ENCODE data around the gene TMEM260.
"Not testable (repeated sequence)": the region's sequence is repeated elsewhere in the genome, so short reads cannot be mapped to it uniquely, and the experiment has no call there.

TMEM260 gene

DNA sequence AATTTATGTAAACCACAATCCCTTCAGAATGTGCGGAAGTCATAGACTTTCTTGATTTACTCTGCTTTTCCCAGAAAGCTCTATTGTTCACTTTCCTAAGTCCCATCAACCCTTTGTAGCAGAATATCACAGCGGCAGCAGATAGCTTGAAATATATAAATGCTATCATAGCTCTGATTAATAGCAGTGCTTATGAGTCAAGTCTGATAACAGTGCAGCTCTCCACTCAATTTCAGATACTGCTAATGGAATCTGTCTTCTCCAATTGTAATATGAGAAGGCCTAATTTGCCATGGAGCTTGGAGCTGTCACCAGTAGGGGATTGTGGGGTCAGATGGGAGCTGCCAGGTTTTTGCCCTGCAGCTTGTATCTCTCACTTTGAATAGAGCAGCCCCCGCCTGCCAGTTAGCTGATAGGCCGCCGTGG, 10.9 kb downstream of the TMEM260 start:
- DNase-seq (ENCODE audit: extremely low spot score): no peak
- POLR2A ChIA-PET: no interaction called here
- TF ChIP-seq, protein P1, sequence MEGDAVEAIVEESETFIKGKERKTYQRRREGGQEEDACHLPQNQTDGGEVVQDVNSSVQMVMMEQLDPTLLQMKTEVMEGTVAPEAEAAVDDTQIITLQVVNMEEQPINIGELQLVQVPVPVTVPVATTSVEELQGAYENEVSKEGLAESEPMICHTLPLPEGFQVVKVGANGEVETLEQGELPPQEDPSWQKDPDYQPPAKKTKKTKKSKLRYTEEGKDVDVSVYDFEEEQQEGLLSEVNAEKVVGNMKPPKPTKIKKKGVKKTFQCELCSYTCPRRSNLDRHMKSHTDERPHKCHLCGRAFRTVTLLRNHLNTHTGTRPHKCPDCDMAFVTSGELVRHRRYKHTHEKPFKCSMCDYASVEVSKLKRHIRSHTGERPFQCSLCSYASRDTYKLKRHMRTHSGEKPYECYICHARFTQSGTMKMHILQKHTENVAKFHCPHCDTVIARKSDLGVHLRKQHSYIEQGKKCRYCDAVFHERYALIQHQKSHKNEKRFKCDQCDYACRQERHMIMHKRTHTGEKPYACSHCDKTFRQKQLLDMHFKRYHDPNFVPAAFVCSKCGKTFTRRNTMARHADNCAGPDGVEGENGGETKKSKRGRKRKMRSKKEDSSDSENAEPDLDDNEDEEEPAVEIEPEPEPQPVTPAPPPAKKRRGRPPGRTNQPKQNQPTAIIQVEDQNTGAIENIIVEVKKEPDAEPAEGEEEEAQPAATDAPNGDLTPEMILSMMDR (IDR thresholded peaks at IDR 0.05; ENCODE audit: control extremely low read depth, extremely low read depth, low read depth, missing control alignments): no peak
- CTCF ChIA-PET: interaction anchor here (0.7 to 4.5 kb wide), 9 partner anchors 8 to 116 kb away, joined by 3 to 42 read pairs (median 3); partner anchors contain the start of gene TMEM260

DNA sequence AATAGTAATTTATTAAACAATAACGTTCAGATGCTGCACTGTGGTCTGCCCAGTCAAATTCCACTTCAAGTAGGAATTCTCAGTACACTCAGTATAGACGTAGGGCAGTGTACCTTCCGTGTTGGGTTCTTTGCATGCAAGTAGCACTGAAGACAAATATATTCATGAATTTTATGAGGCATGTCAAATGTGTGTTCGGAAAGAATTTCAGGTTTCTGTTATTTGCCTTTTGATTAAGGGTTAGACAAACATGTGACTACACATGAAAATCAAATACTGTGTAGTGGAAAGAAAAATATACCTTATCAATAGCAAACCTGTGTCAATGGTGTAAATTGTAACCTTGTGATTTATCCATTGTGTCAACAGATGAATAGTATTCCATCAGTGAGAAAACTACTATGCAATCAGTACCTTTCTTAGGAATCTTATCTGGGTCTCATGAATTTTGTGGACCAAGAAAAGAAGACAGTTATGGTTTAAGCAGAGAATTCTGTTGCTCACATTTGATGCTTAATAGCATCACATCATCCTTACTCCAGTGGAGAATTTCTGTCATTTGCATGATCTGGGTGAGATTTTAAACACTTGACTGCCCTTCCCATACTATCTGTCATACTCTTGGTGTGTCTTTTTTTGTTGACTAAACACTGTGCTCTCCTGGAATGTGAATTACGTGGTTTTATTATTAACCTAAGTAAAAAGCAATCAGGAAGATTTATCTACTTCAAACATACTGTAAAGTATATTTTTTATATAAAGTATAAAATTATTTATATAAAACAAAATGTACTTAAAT, 13.3 kb downstream of the TMEM260 start:
- TF ChIP-seq, protein P1 (IDR thresholded peaks at IDR 0.05; ENCODE audit: control extremely low read depth, extremely low read depth, low read depth, missing control alignments): no peak
- CTCF ChIA-PET: no interaction called here
- POLR2A ChIA-PET: no interaction called here
- DNase-seq (ENCODE audit: extremely low spot score): no peak

DNA sequence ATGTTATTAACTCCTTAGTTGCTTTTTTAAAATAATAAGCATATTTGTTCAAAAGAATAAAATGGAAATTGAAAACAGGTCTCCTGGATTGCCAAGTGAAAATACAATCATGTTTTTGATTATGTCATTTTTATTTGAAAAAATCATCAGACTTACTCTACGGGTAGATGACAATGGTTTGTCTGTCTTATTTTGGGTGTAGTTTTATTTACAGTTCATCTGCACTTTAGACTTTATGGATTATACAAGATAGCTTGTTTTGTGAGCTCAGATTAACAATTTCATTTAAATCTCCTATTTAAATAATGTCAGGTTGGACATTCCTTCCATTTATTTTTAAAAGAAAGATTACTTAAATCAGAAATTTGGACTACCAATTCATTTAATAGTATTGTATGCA, 14.8 kb downstream of the TMEM260 start:
- CTCF ChIA-PET: no interaction called here
- POLR2A ChIA-PET: no interaction called here
- no peak for DNase-seq (ENCODE audit: extremely low spot score)
- TF ChIP-seq, protein P1 (IDR thresholded peaks at IDR 0.05; ENCODE audit: control extremely low read depth, extremely low read depth, low read depth, missing control alignments): no peak

DNA sequence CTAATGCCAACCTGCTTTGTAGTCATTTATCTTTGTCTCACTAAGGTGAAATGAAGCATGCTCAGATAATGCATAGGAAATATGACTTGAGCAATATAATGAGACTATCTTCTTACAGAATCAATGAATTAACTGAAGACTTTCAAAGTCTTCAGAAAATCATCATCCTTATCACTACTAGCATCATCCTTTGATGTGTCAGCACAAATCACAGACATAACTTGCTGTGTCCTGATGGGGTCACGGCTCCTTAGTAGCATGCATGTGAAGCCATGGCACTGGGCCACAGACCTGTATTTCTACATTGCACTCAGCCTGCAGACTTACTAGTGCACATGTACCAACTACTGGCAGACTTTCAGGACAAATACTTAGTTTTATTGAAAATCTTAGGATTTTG, 18.9 kb downstream of the TMEM260 start:
- ChIA-PET CTCF (interaction anchor here (1.5 kb wide), 1 partner anchor 8 kb away, joined by 4 read pairs; no protein-coding TSS in a partner anchor), POLR2A (no interaction called here)
- TF ChIP-seq, protein P1 (IDR thresholded peaks at IDR 0.05; ENCODE audit: control extremely low read depth, extremely low read depth, low read depth, missing control alignments): no peak
- DNase-seq (ENCODE audit: extremely low spot score): no peak

DNA sequence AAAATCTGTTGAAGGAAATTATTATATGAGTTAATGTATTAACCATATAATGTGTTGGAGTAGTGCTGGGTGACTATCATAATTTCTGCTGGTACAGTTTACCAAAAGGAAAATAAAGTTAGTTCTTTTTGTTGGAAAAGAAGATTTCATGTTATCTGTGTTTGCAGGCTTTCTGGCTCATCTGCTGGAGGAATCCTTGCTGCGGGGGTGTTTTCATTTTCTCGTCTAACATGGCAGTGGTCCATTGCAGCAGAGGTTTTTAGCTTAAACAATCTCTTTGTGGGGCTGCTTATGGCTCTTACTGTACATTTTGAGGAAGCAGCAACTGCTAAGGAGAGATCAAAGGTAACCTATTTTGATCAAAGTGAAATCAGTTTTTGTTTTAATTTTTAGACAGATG, 24.1 kb downstream of the TMEM260 start:
- no peak for DNase-seq (ENCODE audit: extremely low spot score)
- ChIA-PET POLR2A (no interaction called here), CTCF (interaction anchor here (1.1 kb wide), 1 partner anchor 14 kb away, joined by 4 read pairs; no protein-coding TSS in a partner anchor)
- TF ChIP-seq, protein P1 (IDR thresholded peaks at IDR 0.05; ENCODE audit: control extremely low read depth, extremely low read depth, low read depth, missing control alignments): no peak

DNA sequence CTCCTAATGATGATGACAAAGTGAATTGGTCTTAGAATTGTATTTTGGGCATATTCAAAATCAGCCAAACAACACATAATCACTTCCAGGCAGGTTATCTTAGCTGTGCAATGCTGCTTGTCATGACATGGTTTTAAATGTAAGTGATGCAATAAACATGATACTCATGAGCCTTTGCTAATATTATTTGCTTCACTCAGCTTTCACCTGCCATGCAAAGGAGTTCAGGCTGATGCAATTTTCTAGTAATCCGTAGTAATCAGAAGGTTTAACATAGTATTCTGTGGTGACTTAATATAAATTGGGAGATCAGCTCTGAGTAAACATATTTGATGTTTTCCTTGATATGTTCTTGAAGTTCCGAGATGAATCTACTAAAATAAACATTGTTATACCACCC, 29.1 kb downstream of the TMEM260 start:
- CTCF ChIA-PET: no interaction called here
- TF ChIP-seq, protein P1 (IDR thresholded peaks at IDR 0.05; ENCODE audit: control extremely low read depth, extremely low read depth, low read depth, missing control alignments): no peak
- POLR2A ChIA-PET: no interaction called here
- DNase-seq (ENCODE audit: extremely low spot score): no peak

DNA sequence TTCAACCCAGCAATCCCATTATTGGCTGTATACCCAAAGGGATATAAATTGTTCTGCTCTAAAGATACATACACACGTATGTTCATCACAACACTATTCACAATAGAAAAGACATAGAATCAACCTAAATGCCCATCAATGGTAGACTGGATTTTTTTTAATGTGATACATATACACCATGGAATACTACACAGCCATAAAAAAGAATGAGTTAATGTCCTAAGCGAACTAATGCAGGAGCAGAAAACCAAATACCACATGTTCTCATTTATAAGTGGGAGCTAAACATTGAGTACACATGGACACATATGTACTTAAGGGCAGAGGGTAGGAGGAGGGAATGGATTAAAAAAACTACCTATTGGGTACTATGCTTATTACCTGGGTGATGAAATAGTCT, 32.1 kb downstream of the TMEM260 start:
- DNase-seq (ENCODE audit: extremely low spot score); POLR2A ChIA-PET: not testable (repeated sequence)

More for the DNA sequence above, 32.1 kb downstream of the TMEM260 start:
- CTCF ChIA-PET: not testable (repeated sequence)
